HG03196 (cell line): ENCODE measurements around the gene PATJ.
"Not testable (repeated sequence)": the region's sequence is repeated elsewhere in the genome, so short reads cannot be mapped to it uniquely, and the experiment has no call there.

Experiments used
- ATAC-seq: cut with Tn5 transposase; IDR thresholded peaks from one replicate; pipeline ENCODE4 v1.9.1; 2021; ENCODE audit not compliant: unreplicated experiment

PATJ gene

DNA sequence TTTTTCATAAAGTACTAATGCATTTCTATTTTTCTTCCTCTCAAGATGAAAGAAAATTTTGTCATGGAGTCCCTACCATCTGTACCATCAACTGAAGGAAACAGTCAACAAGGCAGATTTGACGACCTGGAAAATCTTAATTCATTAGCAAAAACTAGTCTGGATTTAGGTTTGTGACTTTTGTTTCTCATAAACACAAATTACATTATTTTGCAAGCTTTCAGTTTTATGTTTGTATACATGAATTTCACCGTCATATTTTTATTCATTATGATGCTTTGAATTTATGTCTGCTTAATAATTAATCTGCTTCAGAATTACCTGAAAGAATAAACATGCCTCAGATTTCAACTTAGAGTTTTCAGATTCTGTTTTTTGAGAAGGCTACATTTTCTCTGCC is 132.9 kb downstream of the PATJ start:
- no peak for ATAC-seq

DNA sequence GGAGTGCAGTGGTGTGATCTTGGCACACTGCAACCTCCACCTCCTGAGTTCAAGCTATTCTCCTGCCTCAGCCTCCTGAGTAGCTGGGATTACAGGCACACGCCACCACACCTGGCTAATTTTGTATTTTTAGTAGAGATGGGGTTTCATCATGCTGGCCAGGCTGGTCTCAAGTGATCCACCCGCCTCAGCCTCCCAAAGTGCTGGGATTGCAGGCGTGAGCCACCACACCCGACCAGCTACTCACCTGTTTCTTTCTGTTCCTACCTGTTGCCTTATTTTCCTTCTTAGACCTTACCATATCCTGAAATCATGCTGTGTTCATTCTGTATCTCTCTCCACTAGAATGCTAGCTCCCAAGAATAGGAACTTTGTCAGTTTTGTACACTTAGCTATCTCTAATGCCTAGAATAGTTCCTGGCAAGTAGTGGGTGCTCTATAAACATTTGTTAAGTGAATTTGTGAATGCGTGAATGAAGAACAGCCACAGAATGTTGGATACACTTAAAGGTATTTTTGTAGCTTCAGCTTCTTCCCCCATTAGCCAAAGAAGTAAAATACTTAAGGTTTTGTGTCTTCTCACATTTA is 137.7 kb downstream of the PATJ start:
- ATAC-seq, result not testable (repeated sequence)

DNA sequence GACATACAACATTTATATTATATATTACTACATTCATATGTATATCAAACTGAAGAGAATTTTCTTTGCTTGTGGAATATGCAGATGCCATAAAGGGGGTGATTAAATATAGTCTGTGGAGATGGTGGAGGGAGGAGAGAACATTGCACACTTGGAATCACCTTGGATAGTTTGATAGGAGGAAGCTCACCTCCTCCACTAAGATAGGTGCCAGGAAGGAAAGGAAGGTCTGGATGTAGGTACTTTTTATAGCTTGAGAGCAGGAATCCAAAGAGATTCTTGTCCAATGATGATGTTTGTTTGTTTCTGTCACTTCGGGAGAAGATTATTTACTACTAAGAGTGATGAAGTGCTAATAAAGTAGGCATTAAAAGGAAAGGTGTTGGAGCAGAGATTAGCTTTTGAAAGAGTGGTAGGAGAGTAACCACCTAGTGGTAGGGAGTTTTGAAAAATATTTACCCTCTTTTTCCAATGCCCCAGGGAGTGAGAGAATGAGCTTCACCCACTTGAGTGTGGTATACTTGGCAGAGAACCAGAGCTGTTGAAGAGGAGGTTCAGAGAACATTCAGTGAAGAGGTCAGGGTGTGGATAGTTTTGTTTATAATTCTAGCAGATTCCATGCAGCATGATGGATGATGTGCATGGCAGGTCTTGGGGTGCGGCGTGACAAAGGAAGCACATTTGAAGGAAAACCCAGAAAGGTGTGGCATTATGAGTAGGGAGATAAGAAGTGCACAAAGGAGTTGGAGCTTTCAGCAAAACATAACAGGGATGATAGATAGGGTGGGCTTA is 145.0 kb downstream of the PATJ start:
- no peak for ATAC-seq

DNA sequence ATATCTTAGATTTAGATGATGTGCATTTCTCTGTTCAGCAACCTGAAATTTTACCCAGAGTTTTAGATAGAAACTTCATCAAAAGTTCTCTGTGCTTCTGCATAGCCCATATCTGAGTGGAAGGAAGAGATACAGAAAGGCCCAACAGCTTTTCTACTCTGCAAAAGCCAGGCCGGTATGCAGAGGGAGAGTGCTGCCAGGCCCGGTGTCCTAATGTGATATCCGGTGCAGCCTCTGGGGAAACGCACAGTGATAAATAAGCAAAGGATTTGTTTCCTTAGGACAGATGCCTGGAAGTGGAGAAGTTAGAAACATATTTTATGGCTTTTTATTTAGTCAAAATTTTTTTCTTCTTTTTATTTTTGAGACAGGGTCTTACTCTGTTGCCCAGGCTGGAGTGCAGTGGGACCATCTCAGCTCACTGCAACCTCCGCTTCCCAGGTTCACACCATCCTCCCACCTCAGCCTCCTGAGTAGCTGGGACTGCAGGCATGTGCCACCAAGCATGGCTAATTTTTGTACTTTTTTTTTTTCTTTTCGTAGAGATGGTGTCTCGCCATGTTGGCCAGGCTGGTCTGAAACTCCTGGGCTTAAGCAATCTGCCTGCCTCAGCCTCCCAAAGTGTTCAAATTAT is 145.8 kb downstream of the PATJ start:
- no peak for ATAC-seq

DNA sequence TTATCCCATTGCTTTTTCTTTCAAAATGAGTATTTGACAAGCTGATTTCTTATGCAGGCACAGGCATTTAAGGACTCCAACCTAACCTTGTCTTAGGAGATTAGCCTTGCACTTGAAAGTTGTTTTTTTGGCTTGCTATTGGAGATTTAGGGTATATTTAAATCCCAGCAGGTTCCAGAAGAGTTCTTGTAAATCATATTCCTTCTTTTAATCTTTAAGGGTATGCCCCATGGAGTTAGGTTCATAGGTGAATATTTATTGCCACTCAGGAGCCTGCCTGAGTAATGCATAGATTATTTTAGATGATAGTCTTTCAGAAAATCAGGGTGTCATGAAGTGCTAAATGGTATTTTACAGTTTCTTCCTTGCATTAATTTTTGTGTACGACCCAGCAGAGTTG is 146.5 kb downstream of the PATJ start:
- ATAC-seq, result no peak

DNA sequence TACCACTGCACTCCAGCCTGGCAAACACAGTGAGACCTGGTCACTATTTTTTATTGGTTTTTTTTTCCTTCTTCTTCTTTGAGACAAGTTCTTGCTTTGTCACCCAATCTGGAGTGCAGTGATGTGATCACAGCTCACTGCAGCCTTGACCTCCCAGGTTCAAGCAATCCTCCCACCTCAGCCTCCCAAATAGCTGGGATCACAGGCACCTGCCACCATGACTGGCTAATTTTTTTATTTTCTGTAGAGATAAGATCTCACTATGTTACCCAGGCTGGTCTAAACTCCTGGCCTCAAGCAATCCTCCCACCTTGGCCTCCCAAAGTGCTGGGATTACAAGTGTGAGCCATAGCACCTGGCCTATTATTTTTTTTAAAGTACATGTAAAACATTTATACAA is 148.2 kb downstream of the PATJ start:
- not testable (repeated sequence) for ATAC-seq

DNA sequence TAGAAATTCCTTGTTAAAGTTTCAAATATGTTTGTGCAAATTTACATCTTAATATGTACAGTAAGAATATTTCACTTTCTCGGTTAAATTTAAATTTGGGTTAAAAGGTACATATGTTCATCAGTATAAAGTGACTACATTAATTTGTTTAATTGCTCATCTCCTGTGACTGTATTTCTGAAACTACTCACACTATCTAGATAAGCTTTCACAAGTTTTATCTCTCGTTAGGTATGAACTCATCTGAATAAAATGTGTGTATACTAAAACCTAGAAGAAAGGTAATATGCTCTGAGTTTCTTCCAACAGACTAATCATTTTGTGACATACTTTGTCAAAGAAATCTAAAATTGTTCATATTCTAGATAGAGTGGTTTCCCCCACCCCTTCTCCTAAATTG is 150.7 kb downstream of the PATJ start:
- ATAC-seq, result no peak

DNA sequence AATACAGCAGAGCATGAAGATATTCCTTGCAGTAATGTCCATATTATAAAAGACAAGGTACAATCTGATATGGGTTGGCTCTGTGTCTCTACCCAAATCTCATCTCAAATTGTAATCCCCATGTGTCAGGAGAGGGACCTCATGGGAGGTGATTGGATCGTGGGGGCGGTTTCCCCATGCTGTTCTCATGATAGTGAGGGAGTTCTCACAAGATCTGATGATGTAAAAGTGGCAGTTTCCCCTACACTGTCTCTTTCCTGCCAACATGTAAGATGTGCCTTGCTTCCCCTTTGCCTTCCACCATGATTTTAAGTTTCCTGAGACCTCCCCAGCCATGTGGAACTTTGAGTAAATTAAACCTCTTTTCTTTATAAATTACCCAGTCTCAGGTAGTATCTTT is 152.0 kb downstream of the PATJ start:
- not testable (repeated sequence) for ATAC-seq

DNA sequence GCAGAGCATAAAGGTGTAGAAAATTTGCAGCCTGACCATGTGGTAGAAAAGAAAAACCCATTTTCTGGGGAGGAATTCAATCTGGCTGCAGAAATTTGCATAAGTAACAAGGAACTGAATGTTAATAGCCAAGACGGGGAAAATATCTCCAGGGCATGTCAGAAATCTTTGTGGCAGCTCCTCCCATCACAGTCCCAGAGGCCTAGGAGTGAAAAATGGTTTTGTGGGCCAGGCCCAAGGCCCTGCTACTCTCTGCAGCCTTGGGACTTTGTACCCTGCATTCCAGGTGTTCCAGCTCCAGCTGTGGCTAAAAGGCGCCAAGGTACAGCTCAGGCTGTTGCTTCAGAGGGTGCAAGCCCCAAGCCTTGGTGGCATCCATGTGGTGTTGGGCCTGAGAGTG is 152.9 kb downstream of the PATJ start:
- no peak for ATAC-seq

DNA sequence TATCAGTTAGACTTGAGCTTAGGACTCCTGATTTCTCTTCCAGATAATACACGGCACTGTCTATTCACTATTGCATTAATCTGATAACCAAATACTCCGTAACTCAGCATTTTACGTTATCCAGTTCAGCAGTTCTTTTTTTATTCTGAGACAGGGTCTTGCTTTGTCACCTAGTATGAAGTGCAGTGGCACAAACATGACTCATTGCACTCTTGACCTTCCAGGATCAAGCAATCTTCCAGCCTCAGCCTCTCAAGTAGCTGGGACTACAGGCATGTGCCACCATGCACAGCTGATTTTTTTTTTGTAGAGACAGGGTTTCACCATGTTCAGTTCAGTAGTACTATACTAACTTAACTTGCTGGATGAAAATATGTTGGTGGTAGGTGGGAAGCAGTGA is 156.4 kb downstream of the PATJ start:
- ATAC-seq, result no peak

DNA sequence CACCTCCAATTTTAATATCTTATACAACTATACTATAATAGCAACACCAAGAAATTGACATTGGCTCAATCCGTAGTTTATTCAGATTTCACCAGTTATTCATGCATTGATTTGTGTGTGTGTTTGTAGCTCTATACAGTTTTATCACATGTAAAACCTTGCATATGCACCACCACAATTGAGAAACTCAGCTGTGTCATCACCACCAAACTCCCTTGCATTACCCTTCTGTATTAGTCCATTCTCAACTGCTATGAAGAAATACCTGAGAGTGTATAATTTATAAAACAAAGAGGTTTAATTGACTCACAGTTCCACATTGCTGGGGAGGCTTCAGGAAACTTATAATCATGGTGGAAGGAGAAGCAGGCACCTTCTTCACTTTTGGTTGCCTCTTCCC is 162.1 kb downstream of the PATJ start:
- no peak for ATAC-seq

DNA sequence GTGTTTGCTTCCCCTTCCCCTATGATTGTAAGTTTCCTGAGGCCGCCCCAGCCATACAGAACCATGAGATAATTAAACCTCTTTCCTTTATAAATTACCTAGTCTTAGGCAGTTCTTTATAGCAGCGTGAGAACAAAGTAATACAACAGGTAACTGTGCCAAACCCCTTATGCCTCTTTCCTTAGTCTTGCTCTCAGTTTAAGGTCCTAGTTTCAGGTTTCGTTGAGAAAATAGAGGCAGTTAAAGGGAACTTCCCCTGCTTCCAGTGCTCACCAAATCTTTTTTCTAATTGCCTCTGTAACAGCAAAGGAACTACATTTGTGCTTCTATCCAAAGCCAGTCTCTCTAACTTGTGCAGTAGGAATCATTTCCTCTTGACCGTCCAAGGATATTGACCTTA is 164.8 kb downstream of the PATJ start:
- no peak for ATAC-seq

DNA sequence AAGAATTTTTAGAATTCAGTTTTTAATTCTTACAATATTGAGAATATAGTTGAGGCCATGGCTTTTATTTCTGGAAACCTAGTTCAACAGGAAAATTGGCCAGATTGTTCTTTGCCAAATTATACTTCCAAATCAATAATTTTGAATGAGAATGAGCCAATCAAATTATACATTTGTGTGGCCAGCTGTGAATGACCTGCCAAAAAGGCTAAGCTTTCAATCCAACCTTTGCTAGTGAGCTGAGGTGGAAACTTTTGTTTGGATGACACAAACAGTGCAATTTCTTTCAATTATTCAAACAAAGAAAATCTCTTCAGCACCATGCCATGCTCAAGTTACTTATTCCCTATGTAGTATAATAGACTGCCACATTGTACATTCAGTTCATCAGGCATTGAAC is 167.8 kb downstream of the PATJ start:
- ATAC-seq, result no peak

DNA sequence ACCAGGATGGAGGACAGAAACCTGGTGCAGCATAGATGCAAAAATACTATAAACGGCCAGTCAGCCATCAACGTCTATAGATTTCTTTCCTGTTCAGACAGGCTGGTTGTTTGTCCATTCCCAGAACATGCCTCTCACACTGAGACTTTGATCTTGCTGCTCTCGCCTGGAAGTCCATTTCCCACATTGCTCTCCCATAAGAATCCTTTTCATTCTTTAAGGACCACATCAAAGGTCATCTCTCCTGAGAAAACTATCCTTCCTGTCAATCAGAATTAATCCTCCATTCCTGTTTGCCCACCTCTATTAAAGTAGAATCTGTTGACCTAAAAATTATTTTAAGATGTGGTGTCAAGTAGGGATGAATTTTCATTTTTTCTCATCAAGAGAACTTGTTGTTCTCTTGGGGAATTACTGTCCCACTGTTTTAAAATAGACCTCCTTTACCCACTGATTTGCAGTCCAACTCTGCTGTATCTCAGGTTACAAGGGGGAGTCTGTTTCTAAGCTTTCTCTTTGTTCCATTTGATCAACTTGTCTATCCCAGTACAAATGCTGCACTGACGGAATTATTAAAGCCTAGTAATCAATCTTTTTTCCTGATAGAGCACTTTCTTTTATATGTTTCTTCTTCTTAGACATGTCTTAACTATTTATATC is 172.7 kb downstream of the PATJ start:
- no peak for ATAC-seq

DNA sequence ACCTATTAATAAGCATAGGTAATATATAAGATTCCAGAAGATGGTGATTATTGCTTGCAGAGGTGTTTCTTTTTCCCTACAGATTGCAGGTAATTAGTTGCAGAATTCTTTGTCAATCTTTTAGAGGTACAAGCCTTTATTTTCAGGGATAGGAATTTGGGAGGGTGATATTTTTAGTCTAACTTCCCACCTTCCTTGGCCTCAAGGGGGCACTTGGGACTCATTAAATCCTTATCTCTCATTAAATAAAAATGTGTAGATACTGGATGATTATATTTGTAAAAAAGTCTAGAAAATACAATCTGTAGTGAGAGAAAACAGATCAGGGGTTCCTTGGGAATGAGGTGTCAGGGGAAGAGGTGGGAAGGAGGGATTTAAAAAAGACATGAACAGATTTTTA is 179.2 kb downstream of the PATJ start:
- ATAC-seq, result no peak

DNA sequence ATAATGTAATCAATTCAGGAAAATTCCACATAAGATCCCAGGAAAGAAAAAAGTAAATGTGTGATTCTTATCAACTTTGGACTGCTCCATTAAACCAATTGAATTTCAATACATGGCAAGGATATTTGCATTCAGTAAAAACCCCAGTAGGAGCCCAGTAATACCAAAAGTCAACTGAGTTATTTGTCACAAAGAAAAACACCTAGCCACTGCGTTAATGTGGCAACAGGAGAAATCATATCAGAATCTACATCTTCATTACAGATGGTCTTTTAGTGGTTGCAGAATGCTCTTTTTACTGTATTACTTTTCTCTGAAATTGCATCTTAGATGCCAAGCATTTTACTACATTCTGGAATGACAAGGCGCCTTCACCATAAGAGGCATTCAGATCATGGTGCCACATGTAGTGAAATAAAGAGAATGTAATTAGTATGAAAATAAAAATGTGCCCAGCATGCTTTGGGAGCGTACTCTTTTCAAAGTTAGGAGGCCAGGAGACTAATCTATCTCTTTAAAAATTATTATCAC is 180.7 kb downstream of the PATJ start:
- ATAC-seq, result no peak

DNA sequence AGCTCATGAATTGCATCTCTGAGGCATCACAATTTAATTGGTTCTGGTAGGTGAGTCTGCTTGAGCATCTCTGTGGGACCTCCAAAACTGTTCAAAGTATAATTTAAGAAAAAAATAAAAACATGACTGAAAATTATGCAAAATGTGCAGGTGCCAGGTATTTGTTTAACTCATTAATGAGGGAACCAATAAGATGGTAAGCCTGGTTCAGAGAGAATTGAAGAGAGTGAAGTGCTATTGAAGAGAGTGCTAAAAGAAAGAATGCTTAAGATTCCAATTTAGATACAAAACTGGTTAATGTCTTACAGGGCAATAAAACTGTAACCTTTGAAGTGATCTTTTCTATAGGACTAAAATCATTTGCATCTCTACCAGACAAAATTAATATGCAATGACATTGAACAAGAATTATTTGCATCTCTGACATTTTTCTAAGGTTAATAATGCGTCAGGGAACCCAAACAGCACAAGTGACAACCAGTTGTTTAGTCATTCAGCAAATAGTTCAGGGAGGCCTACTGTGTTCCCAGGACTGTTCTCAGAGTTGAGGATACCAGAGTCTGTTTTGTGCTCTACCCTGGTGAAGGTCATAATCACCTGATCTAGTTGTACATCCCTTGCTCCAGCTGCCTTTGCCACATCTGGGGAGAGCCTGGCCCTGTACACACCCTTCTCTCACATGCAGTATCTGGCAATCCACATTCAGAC is 183.5 kb downstream of the PATJ start:
- ATAC-seq, result no peak

DNA sequence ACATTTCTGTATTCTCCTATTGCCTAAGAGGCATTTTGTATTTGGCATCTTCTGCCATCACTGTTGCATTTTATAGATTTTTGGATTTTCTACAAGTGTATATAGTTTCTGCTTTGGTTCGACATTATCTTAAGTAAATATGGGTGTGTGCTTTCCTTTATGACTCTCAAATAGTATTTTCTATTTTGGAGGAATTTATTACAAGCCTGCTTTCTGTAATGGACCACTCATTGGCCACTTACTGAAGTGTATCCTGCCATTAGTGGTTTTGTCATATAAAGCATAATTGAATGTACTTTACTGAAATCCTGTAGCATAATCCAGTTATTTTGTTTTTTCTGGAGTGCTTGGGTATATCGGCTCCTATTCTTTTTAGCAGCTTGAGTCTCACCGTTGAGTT is 184.3 kb downstream of the PATJ start:
- no peak for ATAC-seq

DNA sequence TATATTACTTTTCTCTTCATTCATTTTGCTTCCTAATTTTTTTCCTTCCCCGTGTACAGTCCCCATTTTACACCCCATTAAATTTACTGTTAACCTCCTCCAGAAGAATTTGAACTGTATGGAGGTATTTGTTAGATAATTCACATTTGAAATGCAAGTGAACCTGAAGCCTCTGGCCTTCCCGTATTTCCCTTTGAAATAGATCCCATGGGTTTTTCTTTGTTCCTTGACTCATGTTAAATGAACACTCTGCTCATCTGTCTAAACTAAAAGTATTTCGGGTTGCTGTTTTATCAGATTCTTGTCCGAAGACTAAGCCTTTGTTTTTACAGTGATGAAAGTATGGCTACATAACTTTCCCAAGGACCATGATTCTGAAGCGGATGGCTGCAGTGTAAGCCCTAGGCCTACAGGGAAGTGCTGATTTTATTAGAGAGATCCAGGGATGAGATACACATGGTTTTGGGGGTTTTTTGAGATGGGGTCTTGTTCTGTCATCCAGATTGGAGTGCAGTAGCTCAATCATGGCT is 187.9 kb downstream of the PATJ start:
- ATAC-seq, result no peak

DNA sequence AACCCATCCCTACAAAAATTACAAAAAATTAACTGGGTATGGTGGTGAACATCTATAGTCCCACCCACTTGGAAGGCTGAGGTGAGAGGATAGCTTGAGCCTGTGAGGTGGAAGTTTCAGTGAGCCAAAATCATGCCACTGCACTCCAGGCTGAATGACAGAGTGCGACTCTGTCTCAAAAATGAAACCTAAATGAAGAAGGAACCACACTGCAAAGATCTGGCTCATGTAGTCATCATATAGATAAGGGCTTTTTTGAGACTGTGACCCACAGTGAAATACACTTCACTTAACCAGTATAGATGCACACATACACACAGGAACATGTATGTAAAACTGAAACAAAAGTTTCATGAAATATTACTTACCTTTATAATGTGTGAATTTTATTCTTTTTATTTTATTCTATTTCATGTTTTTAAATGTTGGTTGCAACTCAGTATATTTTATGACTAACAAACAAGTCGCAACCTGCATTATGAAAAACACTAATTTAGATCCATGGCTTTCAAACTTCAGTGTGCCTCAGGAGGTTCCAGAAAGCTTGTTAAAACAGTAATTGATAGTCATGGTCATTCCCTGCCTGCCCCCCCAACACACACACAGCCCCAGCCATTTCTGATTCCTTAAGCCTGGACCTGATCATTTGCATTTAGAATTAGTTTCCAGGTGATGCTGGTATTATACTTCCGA is 189.5 kb downstream of the PATJ start:
- ATAC-seq, result no peak
